Measurements from ENCODE around the gene MDFI.
A peak's percentile ranks its signal among the peaks of the same experiment; 100 is the strongest.

MDFI gene

GRCh38 chr6:41663568-41663967 lies 25.3 kb downstream of the MDFI start:
- TF ChIP-seq ARNTL (CRISPR knock-in tag; IDR thresholded peaks at IDR 0.05; ENCODE audit: borderline replicate concordance, low read depth), result no peak
- TF ChIP-seq CSDC2 (CRISPR knock-in tag; IDR thresholded peaks at IDR 0.05), result no peak
- TF ChIP-seq OSR1 (CRISPR knock-in tag; IDR thresholded peaks at IDR 0.05), result no peak
- TF ChIP-seq ZC3H10 (CRISPR knock-in tag; IDR thresholded peaks at IDR 0.05), result no peak
- no peak for TF ChIP-seq TCF4 (CRISPR knock-in tag; IDR thresholded peaks at IDR 0.05; ENCODE audit: borderline replicate concordance)
- no peak for TF ChIP-seq ZFP3 (CRISPR knock-in tag; IDR thresholded peaks at IDR 0.05)
- TF ChIP-seq CSRNP3 (CRISPR knock-in tag; IDR thresholded peaks at IDR 0.05), result no peak
- TF ChIP-seq PATZ1 (CRISPR knock-in tag; IDR thresholded peaks at IDR 0.05; ENCODE audit: borderline replicate concordance), result no peak
- ATAC-seq, result no peak

GRCh38 chr6:41664271-41664670 lies 26.0 kb downstream of the MDFI start:
- TF ChIP-seq TCF4 (CRISPR knock-in tag; IDR thresholded peaks at IDR 0.05; ENCODE audit: borderline replicate concordance), result no peak
- TF ChIP-seq CSDC2 (CRISPR knock-in tag; IDR thresholded peaks at IDR 0.05), result no peak
- TF ChIP-seq CREB5 (CRISPR knock-in tag; IDR thresholded peaks at IDR 0.05; ENCODE audit: low read depth), result no peak

GRCh38 chr6:41667195-41667594 lies 28.9 kb downstream of the MDFI start:
- no peak for ATAC-seq
- no peak for TF ChIP-seq ZFP30 (CRISPR knock-in tag; IDR thresholded peaks at IDR 0.05)

More at GRCh38 chr6:41664271-41664670, 26.0 kb downstream of the MDFI start:
- no peak for ATAC-seq

- no peak for ATAC-seq
- TF ChIP-seq ZNF8 (CRISPR knock-in tag; IDR thresholded peaks at IDR 0.05) (peak; percentile 94), GLIS3 (CRISPR knock-in tag; IDR thresholded peaks at IDR 0.05) (no peak)
These were observed 30.7 kb downstream of the MDFI start for GRCh38 chr6:41668968-41669367.

GRCh38 chr6:41670703-41671360 lies 32.6 kb downstream of the MDFI start:
- ATAC-seq, result no peak
- no peak for TF ChIP-seq CSDC2 (CRISPR knock-in tag; IDR thresholded peaks at IDR 0.05)
- no peak for TF ChIP-seq GLIS3 (CRISPR knock-in tag; IDR thresholded peaks at IDR 0.05)
- no peak for TF ChIP-seq CREB5 (CRISPR knock-in tag; IDR thresholded peaks at IDR 0.05; ENCODE audit: low read depth)
- no peak for TF ChIP-seq POU6F1 (CRISPR knock-in tag; IDR thresholded peaks at IDR 0.05; ENCODE audit: borderline replicate concordance, low read depth)
- TF ChIP-seq PATZ1 (CRISPR knock-in tag; IDR thresholded peaks at IDR 0.05; ENCODE audit: borderline replicate concordance), result no peak
- no peak for TF ChIP-seq ISL1 (CRISPR knock-in tag; IDR thresholded peaks at IDR 0.05)
- no peak for TF ChIP-seq ZNF565 (CRISPR knock-in tag; conservative IDR thresholded peaks at IDR 0.05; ENCODE audit: low read depth)
